Measurements from ENCODE around the gene ALPG. TPM values are rescaled to one million over a fixed set of nuclear protein-coding genes. Genes with fewer than 3 reads are reported as not detected.

Gene ALPG
- total RNA-seq, 1 experiment from 2014 or later, result 1.2 TPM

GRCh38 chr2:232410238-232410900, 3.7 kb downstream of the ALPG start:
- ChIA-PET CTCF (no interaction called here), POLR2A (no interaction called here)
- no peak overlapping the region for H3K4me3 Mint-ChIP-seq
- H3K4me1 Mint-ChIP-seq, result no peaks in the 10 kb centered on the region
- DNase-seq (ENCODE audit: low spot score) (no peak), ATAC-seq (no peak)
- H3K9me3 Mint-ChIP-seq, result no peaks in the 10 kb centered on the region
- TF ChIP-seq IRF1 (CRISPR knock-in tag; IDR thresholded peaks at IDR 0.05), result no peak
- TF ChIP-seq NR1H2 (CRISPR knock-in tag; IDR thresholded peaks at IDR 0.05), result no peak
- TF ChIP-seq ZNF263 (CRISPR knock-in tag; IDR thresholded peaks at IDR 0.05; ENCODE audit: low read depth), result no peak
- TF ChIP-seq ZNF219 (CRISPR knock-in tag; IDR thresholded peaks at IDR 0.05; ENCODE audit: borderline replicate concordance), result no peak
- TF ChIP-seq KAT7 (CRISPR knock-in tag; IDR thresholded peaks at IDR 0.05; ENCODE audit: borderline replicate concordance), result no peak
- TF ChIP-seq ESRRA (CRISPR knock-in tag; IDR thresholded peaks at IDR 0.05; ENCODE audit: borderline replicate concordance), result no peak
- no peak for TF ChIP-seq MYBL2 (CRISPR knock-in tag; IDR thresholded peaks at IDR 0.05)
- TF ChIP-seq USF2 (CRISPR knock-in tag; IDR thresholded peaks at IDR 0.05), result no peak
- no peak for TF ChIP-seq SOX15 (CRISPR knock-in tag; IDR thresholded peaks at IDR 0.05)
- TF ChIP-seq, protein P1, sequence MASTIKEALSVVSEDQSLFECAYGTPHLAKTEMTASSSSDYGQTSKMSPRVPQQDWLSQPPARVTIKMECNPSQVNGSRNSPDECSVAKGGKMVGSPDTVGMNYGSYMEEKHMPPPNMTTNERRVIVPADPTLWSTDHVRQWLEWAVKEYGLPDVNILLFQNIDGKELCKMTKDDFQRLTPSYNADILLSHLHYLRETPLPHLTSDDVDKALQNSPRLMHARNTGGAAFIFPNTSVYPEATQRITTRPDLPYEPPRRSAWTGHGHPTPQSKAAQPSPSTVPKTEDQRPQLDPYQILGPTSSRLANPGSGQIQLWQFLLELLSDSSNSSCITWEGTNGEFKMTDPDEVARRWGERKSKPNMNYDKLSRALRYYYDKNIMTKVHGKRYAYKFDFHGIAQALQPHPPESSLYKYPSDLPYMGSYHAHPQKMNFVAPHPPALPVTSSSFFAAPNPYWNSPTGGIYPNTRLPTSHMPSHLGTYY (CRISPR knock-in tag; IDR thresholded peaks at IDR 0.05), result no peak
- TF ChIP-seq ZNF121 (CRISPR knock-in tag; IDR thresholded peaks at IDR 0.05), result no peak
- TF ChIP-seq, protein P2, sequence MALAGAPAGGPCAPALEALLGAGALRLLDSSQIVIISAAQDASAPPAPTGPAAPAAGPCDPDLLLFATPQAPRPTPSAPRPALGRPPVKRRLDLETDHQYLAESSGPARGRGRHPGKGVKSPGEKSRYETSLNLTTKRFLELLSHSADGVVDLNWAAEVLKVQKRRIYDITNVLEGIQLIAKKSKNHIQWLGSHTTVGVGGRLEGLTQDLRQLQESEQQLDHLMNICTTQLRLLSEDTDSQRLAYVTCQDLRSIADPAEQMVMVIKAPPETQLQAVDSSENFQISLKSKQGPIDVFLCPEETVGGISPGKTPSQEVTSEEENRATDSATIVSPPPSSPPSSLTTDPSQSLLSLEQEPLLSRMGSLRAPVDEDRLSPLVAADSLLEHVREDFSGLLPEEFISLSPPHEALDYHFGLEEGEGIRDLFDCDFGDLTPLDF (CRISPR knock-in tag; IDR thresholded peaks at IDR 0.05), result no peak
- no peak for TF ChIP-seq ELF4 (CRISPR knock-in tag; IDR thresholded peaks at IDR 0.05; ENCODE audit: low read depth)
- TF ChIP-seq ZNF423 (CRISPR knock-in tag; IDR thresholded peaks at IDR 0.05), result no peak
- TF ChIP-seq ZNF138 (CRISPR knock-in tag; conservative IDR thresholded peaks at IDR 0.05), result no peak
- TF ChIP-seq CREM (CRISPR knock-in tag; IDR thresholded peaks at IDR 0.05), result no peak
- TF ChIP-seq, protein P3, sequence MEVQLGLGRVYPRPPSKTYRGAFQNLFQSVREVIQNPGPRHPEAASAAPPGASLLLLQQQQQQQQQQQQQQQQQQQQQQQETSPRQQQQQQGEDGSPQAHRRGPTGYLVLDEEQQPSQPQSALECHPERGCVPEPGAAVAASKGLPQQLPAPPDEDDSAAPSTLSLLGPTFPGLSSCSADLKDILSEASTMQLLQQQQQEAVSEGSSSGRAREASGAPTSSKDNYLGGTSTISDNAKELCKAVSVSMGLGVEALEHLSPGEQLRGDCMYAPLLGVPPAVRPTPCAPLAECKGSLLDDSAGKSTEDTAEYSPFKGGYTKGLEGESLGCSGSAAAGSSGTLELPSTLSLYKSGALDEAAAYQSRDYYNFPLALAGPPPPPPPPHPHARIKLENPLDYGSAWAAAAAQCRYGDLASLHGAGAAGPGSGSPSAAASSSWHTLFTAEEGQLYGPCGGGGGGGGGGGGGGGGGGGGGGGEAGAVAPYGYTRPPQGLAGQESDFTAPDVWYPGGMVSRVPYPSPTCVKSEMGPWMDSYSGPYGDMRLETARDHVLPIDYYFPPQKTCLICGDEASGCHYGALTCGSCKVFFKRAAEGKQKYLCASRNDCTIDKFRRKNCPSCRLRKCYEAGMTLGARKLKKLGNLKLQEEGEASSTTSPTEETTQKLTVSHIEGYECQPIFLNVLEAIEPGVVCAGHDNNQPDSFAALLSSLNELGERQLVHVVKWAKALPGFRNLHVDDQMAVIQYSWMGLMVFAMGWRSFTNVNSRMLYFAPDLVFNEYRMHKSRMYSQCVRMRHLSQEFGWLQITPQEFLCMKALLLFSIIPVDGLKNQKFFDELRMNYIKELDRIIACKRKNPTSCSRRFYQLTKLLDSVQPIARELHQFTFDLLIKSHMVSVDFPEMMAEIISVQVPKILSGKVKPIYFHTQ (CRISPR knock-in tag; IDR thresholded peaks at IDR 0.05), result no peak
- no peak overlapping the region; the same call in 1 of the 2 replicates for H3K27ac Mint-ChIP-seq
- no peaks in the 10 kb centered on the region for H3K36me3 Mint-ChIP-seq
- no peaks in the 10 kb centered on the region; the same call in 1 of the 2 replicates for H3K27me3 Mint-ChIP-seq (ENCODE audit: low read depth)

- no peaks in the 10 kb centered on the region for H3K9me3 Mint-ChIP-seq
- H3K4me1 Mint-ChIP-seq, result no peaks in the 10 kb centered on the region
- H3K36me3 Mint-ChIP-seq, result no peaks in the 10 kb centered on the region
- POLR2A ChIA-PET, result no interaction called here
- ATAC-seq (no peak), DNase-seq (ENCODE audit: low spot score) (no peak)
- peaks cover 7% of the 10 kb centered on the region for H3K27me3 Mint-ChIP-seq (ENCODE audit: low read depth)
- H3K27ac Mint-ChIP-seq, result no peak overlapping the region
- no peak overlapping the region for H3K4me3 Mint-ChIP-seq
- TF ChIP-seq EMX1 (CRISPR knock-in tag; IDR thresholded peaks at IDR 0.05) (0 out of 2 replicates have a peak, but pooled peaks have one; percentile 45), NFATC4 (CRISPR knock-in tag; IDR thresholded peaks at IDR 0.05) (no peak), ZBTB21 (CRISPR knock-in tag; IDR thresholded peaks at IDR 0.05; ENCODE audit: borderline replicate concordance) (no peak), SMAD3 (CRISPR knock-in tag; IDR thresholded peaks at IDR 0.05; ENCODE audit: borderline replicate concordance) (no peak), KAT7 (CRISPR knock-in tag; IDR thresholded peaks at IDR 0.05; ENCODE audit: borderline replicate concordance) (no peak), SP1 (CRISPR knock-in tag; conservative IDR thresholded peaks at IDR 0.05) (no peak), FOXK1 (CRISPR knock-in tag; IDR thresholded peaks at IDR 0.05) (no peak)
- CTCF ChIA-PET, result no interaction called here
These were observed 5.4 kb downstream of the ALPG start for GRCh38 chr2:232411901-232412629.

All from WTC11 (cell line).